Measurements from ENCODE around the gene RACK1.
"Not testable (repeated sequence)": the region's sequence is repeated elsewhere in the genome, so short reads cannot be mapped to it uniquely, and the experiment has no call there.

RACK1 gene

GRCh38 chr5:181212080-181212479, 31.6 kb downstream of the RACK1 start:
- no peak for DNase-seq

- no peak for DNase-seq
These were observed 32.5 kb downstream of the RACK1 start for GRCh38 chr5:181211208-181211607.

GRCh38 chr5:181210698-181211097, 33.0 kb downstream of the RACK1 start:
- not testable (repeated sequence) for DNase-seq

GRCh38 chr5:181210148-181210547, 33.6 kb downstream of the RACK1 start:
- DNase-seq, result not testable (repeated sequence)

GRCh38 chr5:181209006-181209405, 34.7 kb downstream of the RACK1 start:
- DNase-seq, result not testable (repeated sequence)

- no peak for DNase-seq
These were observed 35.8 kb downstream of the RACK1 start for GRCh38 chr5:181207960-181208253.

GRCh38 chr5:181207214-181207959, 36.3 kb downstream of the RACK1 start:
- no peak for DNase-seq

- DNase-seq, result no peak
These were observed 37.7 kb downstream of the RACK1 start for GRCh38 chr5:181205761-181206649.

- DNase-seq, result no peak
These were observed 38.6 kb downstream of the RACK1 start, which contains the start of gene TRIM7 for GRCh38 chr5:181204826-181205760. TSS of gene TRIM7 (minus strand) at chr5:181205196. CDS start at chr5:181205110, 86 bp downstream.

- no peak for DNase-seq
These were observed 39.4 kb downstream of the RACK1 start for GRCh38 chr5:181204113-181204825.

GRCh38 chr5:181203777-181204112, 40.0 kb downstream of the RACK1 start:
- no peak for DNase-seq

- DNase-seq, result no peak
These were observed 40.5 kb downstream of the RACK1 start for GRCh38 chr5:181203093-181203711.

GRCh38 chr5:181200816-181201215, 42.9 kb downstream of the RACK1 start:
- DNase-seq, result no peak

GRCh38 chr5:181199881-181200638, 43.6 kb downstream of the RACK1 start:
- no peak for DNase-seq

- no peak for DNase-seq
These were observed 44.7 kb downstream of the RACK1 start for GRCh38 chr5:181198905-181199519.

- no peak for DNase-seq
These were observed 45.5 kb downstream of the RACK1 start for GRCh38 chr5:181198106-181198685.

- DNase-seq, result no peak
These were observed 46.3 kb downstream of the RACK1 start for GRCh38 chr5:181197326-181197951.

- DNase-seq, result no peak
These were observed 48.4 kb downstream of the RACK1 start for GRCh38 chr5:181195249-181195761.

- DNase-seq, result no peak
These were observed 49.0 kb downstream of the RACK1 start for GRCh38 chr5:181194489-181195248.

Data from DMS53 (cell line).